Measurements from ENCODE around the gene BPIFA2.
"Not testable (repeated sequence)": the region's sequence is repeated elsewhere in the genome, so short reads cannot be mapped to it uniquely, and the experiment has no call there.

Gene BPIFA2

DNA sequence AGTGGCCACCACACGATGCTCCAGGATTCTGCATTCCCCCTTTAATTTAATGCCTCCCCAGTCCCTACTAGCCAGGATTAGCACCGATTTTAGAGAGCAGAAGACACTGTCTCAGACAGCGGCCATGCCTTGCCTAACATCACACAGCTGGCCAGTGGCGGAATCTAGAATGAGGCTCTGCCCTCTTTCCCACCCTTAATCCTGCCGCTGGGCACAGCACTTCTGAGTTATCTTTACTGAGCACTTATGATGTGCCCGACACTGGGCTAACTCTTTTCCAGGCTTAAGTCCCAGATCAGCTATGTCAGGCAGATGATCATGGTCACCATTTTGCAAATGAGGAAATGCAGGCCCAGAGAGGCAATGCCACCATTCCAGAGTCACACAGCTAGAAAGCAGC lies 5.6 kb upstream of the BPIFA2 start:
- DNase-seq = no peak

DNA sequence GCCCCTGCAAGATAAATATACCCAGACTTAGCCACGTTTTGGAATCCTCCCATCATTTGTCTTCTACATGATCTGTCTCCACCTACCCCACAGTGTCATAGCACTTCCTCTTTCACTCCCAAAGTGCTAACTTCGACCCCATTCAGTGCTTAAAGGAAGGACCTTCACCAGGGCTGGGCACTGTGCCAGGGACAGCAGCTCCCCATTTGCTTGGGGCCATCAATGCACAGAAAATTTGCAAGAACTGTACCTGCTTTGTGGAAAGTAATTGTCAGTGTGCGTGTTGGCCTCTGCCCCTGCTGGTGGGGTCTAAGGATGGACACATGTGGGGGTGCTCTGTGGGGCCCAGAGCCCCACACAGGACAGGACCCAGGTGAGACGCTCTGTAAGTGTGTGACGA lies 5.2 kb upstream of the BPIFA2 start:
- DNase-seq = no peak

DNA sequence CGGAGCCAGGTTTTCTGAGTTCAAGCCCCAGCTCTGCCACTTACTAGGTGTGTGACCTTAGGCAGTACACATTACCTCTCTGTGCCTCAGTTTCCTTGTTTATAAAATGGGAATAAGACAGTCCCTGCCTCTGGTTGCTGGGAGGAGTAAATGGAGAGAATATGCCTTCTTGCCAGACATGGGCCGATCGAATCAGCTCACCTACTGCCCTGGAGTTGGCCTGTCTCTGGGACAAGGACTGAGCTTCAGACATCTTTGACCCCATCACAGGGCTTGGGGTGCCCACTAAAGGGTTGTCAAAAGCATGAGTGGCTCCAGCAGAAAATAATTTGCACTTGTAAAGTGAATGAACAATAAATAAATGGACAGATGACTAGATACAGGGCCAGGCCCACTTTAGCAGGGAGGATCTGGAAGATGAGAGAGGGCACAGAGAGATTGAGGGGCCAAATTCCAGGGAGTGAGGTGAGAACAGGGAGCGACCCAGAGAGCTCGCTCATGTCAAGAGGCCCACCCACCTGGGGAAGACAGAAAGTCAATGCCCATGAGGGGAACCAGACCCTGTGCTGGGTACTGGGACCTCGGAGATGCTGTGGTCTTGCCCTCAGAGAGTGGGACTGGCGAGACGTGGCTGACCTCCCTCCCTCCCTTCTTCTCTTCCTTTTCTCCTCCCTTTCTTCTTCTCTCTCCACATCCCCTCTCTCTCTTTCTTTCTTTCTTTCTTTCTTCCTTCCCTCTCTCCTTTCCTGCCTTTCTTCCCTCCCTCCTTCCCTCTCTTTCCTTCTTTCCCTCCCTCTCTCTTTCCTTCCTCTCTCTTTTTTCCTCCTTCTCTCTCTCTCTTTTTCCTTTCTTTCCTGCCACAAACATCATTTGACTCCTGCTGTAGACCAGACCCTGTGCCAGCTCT lies 3.9 kb upstream of the BPIFA2 start:
- DNase-seq = no peak

DNA sequence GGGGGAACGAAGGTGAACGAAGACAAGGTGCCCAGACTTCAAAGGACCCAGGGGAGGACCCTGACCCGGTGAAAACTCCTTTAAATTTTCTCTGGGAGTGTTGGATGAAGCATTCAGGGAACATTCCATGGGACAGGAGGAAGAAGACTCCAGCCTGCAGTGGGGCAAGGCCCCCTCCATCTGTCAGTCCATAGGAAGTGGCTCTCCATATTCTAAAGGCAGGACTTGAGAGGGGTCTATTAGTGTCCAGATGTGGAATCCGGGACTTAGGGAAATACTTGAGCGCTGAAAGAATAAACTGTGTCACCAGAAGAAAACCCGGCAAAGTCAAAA lies 3.2 kb upstream of the BPIFA2 start:
- DNase-seq = no peak

DNA sequence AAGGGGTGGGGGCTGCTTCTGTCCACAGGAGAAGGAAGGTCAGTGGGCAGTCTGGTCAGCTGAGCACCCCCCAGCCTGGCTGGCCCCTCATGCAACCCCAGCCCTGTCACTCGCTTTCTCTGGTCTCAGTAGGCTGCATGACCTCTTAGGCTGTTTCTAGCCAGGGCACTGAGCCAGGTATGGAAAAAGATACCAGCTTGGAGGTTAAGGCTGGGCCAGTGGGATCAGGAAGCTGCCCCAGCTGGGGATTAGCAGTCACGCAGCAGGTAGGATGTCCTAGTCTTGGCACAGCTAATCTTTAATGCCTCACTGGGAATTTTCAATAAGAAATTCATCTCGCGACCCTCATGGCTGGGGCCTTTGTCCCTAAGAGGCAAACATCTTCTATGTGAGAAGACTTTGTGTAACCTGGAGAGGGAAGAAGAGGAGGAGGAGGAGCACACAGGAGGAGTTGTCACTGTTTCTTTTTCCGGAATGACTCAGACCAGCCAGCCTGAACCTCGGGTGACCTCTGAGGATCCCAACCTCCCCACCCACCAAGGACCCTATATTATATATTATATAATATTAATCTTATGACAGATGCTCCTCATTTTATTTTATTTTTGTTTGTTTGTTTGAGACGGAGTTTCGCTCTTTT lies 2.4 kb upstream of the BPIFA2 start:
- no peak for DNase-seq

DNA sequence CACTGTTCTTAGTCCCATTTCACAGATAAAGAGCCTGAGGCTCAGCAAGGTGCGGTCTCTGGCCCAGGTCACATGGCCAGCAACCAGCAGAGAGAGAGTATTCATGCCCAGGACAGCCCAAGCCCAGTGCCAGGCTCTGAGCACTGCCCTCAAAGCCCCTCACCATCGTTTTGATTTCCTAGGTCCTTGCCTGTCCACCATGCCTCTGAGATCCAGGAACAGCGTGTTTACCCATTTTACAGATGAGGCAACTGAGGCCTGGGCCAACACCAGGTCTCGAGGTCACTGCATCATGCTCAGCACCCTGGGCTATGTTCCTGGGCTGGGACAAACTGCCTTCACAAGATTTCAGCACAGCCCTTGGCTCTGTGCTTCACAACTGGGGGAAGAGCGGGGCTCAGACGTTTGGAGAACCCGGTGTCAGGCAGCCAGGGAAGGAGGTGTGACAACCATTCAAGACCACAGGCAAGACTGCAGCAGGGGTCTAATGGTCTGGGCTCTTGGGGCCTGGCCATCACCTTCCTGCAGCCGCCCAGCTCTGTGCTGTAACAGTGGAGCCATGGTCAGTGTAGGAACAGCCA lies 1.3 kb upstream of the BPIFA2 start:
- no peak for DNase-seq

DNA sequence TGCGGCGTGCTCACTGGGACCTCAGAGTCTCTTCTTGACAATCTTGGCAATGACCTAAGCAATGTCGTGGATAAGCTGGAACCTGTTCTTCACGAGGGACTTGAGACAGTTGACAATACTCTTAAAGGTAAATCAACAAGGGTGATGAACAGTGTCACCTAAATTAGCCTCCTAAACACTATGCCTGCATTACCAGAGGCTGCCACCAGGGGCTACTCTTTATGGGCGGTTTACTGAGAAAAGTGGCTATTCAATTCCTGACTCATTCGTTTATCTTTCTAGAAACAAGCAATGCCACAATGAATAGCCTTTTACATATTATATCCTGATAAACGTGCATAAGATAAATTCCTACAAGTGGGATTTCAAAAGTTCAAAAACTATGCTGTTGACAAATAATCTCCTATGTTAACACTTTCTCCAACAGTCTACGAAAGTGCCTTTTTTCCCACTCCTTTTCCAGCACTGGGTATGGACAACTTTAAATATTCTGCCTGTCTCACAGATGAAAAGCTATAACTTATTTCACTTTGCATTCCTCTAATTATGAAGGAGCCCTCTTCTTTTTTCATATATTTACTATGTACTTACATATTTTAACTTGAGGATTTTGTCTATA lies 1.3 kb downstream of the BPIFA2 start:
- no peak for DNase-seq

DNA sequence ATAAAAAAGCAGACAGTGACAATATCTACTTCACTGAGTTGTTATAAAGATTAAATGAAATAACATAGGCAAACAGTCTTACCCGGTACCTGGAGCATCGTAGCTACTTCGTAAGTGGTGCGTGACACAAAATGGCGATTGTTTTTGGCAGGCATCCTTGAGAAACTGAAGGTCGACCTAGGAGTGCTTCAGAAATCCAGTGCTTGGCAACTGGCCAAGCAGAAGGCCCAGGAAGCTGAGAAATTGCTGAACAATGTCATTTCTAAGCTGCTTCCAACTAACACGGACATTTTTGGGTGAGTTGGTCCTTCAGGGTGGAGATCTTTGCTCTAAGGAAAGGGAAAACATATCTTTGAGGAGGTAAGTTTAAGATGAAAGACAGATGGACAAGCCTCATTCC lies 4.8 kb downstream of the BPIFA2 start:
- no peak for DNase-seq

DNA sequence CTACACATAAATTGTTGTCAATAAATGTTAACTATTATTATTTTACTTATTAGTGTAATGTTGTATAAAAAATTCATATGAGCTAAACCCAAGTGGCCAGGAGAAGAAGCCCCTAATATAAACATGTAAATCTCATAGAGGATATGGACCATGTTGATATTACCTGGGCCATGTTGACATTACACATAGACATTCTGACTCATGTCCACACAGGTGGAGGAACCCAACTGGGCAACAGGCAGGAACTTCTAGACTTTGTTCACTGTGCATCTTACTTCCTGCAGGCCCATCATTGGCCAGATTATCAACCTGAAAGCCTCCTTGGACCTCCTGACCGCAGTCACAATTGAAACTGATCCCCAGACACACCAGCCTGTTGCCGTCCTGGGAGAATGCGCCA lies 7.2 kb downstream of the BPIFA2 start:
- DNase-seq = no peak

DNA sequence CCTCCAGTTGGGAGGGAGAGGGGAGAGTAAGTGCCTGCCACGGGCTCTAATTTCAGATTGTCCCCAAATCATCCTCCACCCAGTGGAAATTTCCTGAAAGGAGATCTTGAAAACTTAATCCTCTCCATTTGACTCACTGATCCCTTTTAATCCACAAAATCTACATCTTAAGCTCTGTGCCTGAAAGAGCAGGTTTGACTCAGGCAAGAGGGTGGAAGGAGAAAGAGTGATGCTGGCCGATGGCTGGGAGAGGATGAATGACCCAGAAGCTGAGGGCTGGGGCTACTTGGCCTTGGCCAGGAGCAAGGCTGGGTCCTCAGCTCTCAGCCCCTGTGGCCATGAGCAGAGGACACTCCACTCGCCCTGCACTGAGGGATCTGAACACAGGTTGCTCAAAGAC lies 8.1 kb downstream of the BPIFA2 start:
- DNase-seq = no peak

DNA sequence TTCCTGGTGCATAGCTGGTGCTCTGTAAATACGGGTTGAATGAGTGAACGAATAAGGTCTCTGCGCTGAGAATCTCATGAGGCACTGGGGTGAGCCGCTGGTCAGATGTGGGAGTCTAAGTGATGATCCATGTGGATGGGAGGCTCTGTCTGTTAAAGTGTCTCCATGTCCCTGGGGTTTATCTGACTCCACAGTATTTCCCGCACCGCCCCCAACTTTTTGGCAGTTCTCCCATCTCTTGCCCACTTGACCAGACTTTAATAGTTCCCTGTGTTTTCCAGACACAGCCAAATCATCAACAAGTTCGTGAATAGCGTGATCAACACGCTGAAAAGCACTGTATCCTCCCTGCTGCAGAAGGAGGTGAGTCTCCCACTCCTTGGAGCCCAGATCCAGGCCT lies 9.9 kb downstream of the BPIFA2 start:
- DNase-seq = no peak

DNA sequence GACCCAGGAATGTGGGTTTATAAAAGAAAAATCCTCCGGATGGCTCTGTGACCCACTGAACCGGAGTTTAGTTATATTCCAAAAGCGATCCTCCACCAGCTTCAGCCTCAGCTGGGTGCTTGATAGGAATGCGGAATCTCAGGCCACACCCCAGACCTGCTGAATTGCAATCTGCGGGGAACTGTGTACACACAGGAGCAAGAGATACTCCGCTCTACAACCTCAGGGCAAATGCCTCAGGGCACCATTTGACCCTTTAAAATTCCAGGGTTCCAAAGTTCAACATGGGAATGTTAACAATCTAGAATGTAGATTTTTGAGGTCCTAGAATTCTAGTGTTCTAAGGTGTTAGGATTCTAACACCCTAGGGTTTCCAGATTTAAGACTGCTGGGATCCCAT lies 10.8 kb downstream of the BPIFA2 start:
- no peak for DNase-seq

DNA sequence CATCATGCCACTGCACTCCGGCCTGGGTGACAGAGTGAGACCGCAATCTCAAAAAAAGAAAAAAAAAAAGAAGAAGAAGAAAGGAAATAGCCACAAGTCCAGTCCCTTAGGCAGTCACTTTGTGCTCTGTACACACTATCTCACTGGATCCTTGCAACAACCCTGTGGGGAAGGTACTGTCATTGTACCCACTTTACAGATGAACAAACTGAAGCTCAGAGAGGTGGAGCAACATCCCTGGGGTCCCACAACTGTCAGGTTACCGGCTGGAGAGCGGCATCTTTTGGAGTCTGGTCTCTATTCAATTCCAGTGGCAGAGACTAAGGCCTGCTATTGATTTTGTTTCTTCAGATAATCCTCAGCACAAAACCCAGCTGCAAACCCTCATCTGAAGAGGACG lies 12.2 kb downstream of the BPIFA2 start:
- DNase-seq = no peak

DNA sequence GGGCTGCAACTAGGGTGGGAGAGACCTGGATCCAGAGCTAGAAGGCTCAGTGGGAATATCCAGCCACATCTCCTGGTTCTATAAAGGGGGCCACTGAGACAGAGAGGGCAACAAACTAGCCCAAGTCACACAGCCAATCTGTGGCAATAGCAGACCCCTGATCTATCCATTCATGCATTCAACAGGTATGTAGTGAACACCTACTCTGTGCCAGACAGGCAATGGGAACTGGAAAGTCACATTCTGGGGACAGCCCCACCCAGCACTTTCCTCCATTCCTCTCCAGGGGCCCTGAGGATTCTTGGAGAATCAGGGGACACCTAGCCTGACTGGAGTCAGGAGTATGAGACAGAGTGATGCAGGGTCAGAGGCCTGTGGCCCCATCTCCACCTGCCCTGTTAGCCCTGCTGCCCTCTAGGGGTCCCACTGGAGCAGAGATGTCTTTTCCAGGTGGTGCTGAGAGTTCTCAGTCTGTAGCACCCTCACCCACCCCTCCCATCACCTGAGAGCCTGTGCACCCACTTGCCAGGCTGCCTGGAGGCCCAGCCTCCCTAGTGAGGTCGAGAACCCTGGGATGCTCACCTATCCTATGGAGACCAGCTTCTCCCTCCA lies 13.6 kb downstream of the BPIFA2 start:
- DNase-seq = no peak

DNA sequence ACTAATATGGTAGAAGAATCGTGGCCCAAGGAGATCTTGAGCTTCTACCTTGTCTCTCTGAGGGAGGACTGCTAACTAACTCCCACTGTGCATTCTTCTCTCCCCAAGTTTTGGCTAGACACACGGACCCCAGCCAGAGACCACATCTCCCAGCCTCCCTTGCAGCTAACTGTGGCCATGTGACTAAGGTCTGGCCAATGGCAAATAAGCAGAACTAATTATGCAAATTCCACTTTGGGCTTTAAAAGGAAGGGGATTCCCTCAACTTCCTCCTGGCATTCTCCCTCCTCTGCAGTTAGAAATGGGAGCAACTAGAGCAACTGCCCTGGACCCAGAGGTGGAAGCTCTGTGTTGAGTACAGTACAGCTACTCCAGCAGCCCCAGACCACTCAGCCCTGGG lies 15.4 kb downstream of the BPIFA2 start:
- no peak for DNase-seq

DNA sequence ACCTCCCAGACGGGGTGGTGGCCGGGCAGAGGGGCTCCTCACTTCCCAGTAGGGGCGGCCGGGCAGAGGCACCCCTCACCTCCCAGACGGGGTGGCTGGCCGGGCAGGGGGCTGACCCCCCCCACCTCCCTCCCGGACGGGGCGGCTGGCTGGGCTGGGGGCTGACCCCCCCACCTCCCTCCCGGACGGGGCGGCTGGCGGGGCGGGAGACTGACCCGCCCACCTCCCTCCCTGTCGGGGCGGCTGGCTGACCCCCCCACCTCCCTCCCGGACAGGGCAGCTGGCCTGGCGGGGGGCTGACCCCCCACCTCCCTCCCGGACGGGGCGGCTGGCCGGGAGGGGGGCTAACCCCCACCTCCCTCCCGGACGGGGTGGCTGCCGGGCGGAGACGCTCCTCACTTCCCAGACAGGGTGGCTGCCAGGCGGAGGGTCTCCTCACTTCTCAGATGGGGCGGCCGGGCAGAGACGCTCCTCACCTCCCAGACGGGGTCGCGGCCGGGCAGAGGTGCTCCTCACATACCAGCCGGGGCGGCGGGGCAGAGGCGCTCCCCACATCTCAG lies 17.2 kb downstream of the BPIFA2 start:
- not testable (repeated sequence) for DNase-seq

DNA sequence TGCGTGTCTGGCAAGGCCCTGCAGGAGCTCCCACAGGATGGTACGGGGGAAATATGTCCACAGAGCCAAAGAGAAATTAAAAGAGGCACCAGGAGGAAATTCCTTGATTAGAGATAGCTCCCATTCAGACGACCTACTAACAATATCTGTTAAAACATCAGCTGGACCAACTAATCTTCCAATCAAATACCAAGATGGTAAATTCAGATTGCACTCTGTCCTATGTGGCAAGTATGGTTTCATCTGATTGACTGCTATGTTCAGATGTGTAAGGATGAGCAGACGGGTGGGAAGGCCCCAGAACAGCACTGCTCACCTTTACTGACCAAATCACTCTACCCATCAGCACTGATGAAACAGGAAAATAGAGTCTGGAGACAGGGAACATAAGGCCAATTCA lies 19.5 kb downstream of the BPIFA2 start:
- no peak for DNase-seq

DNA sequence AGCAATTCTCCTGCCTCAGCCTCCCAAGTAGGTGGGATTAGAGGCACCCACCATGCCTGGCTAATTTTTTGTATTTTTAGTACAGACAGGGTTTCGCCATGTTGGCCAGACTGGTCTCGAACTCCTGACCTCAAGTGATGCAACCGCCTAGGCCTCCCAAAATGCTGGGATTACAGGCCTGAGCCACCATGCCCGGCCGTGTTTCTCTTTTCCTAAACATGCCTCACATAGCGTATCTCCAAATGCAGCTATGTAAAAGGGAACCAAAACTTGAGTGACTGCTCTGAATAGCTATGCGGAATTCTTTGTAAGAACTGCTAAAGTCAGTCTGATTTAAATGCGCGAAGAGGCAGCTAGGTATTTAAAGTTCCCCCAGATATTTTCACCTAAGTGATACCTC lies 20.5 kb downstream of the BPIFA2 start:
- DNase-seq = no peak

DNA sequence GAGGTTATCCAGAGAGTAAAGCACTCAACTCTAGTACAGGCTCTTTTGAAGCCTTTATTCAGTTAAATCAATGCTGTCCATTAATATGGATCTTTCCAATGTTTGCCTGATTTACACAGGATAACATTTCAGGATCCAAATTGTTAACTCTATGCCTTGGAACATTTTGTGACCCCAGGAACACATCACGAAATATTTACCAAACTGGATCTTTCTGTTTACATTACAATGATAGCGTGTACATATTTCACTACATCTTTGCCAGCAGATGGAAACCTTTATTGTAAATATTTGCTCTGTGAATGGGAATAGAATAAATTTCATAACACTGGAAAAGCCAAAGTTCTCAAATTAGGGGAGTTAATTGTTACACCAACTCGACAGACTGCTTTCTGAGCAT lies 23.5 kb downstream of the BPIFA2 start:
- DNase-seq = no peak

DNA sequence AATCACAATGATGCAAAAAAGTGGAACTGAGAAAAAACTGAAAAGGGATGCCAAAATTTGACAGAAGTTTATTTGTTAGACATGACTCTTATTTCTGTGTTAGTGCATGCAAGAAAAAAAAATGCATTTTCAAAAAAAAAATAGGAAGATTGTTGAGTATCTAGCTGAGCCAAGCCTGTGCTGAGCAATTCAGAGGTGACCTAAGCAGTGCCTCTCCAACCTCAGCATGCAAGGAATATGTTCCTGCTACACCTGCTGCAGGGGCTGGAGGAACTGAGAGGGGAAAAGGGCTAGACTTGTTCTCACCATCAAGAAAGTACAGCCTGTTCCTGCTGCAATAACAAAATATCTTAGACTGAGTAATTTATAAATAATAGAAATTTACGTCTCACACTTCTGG lies 24.0 kb downstream of the BPIFA2 start:
- no peak for DNase-seq

DNA sequence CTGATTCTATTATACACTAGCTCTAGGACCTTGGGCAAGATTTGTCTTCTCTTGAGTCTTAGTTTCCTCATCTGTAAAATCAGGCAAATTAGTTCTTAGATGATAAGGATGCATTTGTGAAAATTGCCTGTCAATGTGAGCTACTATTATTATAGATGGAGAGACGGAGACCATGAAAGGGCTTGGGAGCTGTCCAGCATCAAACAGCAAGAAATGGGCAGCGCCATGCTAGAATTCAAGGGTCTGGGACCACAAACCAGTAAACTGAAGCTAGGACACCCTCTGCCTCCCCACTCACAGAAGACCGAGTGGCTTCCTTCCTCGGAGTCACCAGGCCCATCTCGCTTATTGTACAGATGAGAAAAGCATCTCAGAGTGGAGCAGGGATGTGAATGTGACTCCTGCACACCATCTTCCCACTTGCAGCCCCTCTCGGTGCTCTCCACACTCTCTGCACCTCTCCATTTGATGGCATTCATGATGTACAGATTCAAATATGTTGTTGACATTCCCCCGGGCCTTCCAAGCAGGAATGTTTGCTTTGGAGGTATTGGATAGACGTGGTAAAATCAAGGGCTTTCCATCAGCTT lies 25.0 kb downstream of the BPIFA2 start:
- DNase-seq = no peak

DNA sequence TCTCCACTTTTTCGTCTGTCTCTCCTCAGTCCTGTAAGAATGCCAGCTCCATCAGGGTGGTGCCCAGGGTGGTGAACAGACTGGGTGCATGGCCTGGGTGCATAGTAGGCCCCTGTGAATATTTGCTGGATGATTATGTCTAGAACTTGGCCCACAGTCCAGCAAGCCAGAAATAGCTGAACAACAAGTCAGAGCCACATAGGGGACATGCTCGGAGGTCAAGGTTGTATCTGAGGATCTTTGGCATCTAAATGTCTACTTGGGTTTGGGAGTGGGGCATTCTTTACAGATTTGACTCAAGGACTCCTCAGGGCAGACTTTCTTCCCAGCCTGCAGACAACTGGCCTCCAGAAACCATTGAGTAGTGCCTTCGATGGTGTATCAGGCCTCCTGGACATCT lies 31.1 kb downstream of the BPIFA2 start:
- DNase-seq = no peak

DNA sequence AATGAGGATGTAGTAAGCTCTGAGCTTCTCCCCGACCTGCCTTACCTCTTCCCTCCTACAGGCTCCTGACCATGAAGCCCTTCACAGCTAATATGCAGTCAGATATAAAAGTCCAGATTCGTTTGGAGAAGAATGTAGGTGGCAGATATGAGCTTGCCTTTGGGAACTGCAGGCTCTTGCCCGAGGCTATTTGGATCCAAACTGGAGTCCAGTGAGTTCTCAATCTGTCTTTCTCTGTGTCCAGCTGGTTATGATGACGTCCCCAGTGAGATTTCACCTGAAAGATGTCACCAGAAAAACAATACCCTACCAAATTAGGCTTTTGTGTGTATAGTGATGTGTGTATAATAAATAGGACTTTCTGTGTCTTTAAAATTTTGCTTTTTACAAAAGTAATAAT lies 34.5 kb downstream of the BPIFA2 start:
- DNase-seq = no peak

Data from fibroblast of skin of right quadriceps (primary cell).